ENCODE data around the gene GLI3.

GLI3 gene

GRCh38 chr7:42236266-42236975, 588 bp downstream of the GLI3 start:
- DNase-seq (ENCODE audit: low read depth in 3 of 3): no peak

- DNase-seq (ENCODE audit: low read depth in 3 of 3): no peak
These were observed 1.3 kb downstream of the GLI3 start for GRCh38 chr7:42235741-42236161.

GRCh38 chr7:42234736-42235135, 2.3 kb downstream of the GLI3 start:
- DNase-seq (ENCODE audit: low read depth in 3 of 3): no peak

GRCh38 chr7:42233695-42234331, 3.2 kb downstream of the GLI3 start:
- no peak for DNase-seq (ENCODE audit: low read depth in 3 of 3)

- no peak for DNase-seq (ENCODE audit: low read depth in 3 of 3)
These were observed 3.8 kb downstream of the GLI3 start for GRCh38 chr7:42233171-42233570.

GRCh38 chr7:42232275-42232674, 4.7 kb downstream of the GLI3 start:
- DNase-seq (ENCODE audit: low read depth in 3 of 3): no peak

- DNase-seq (ENCODE audit: low read depth in 3 of 3): no peak
These were observed 5.8 kb downstream of the GLI3 start for GRCh38 chr7:42231043-42231787.

GRCh38 chr7:42227936-42228591, 8.9 kb downstream of the GLI3 start:
- DNase-seq (ENCODE audit: low read depth in 3 of 3): no peak

GRCh38 chr7:42227541-42227935, 9.5 kb downstream of the GLI3 start:
- DNase-seq (ENCODE audit: low read depth in 3 of 3): no peak

- DNase-seq (ENCODE audit: low read depth in 3 of 3): no peak
These were observed 10.0 kb downstream of the GLI3 start for GRCh38 chr7:42227021-42227420.

GRCh38 chr7:42226354-42226941, 10.6 kb downstream of the GLI3 start:
- DNase-seq (ENCODE audit: low read depth in 3 of 3): no peak

GRCh38 chr7:42224391-42225003, 12.5 kb downstream of the GLI3 start:
- no peak for DNase-seq (ENCODE audit: low read depth in 3 of 3)

- no peak for DNase-seq (ENCODE audit: low read depth in 3 of 3)
These were observed 14.1 kb downstream of the GLI3 start for GRCh38 chr7:42222891-42223290.

- no peak for DNase-seq (ENCODE audit: low read depth in 3 of 3)
These were observed 14.9 kb downstream of the GLI3 start for GRCh38 chr7:42222125-42222524.

- DNase-seq (ENCODE audit: low read depth in 3 of 3): no peak
These were observed 15.7 kb downstream of the GLI3 start for GRCh38 chr7:42221304-42221703.

- no peak for DNase-seq (ENCODE audit: low read depth in 3 of 3)
These were observed 17.6 kb downstream of the GLI3 start for GRCh38 chr7:42219447-42219846.

GRCh38 chr7:42218248-42218647, 18.8 kb downstream of the GLI3 start:
- DNase-seq (ENCODE audit: low read depth in 3 of 3): no peak

- DNase-seq (ENCODE audit: low read depth in 3 of 3): no peak
These were observed 19.5 kb downstream of the GLI3 start for GRCh38 chr7:42217548-42217947.

- DNase-seq (ENCODE audit: low read depth in 3 of 3): no peak
These were observed 20.0 kb downstream of the GLI3 start for GRCh38 chr7:42217053-42217452.

GRCh38 chr7:42214060-42214679, 22.8 kb downstream of the GLI3 start:
- no peak for DNase-seq (ENCODE audit: low read depth in 3 of 3)

- no peak for DNase-seq (ENCODE audit: low read depth in 3 of 3)
These were observed 23.9 kb downstream of the GLI3 start for GRCh38 chr7:42213093-42213492.
